Hepatocyte (in vitro differentiated cells): Measurements from ENCODE around the gene STAU1.
"Not testable (repeated sequence)": the region's sequence is repeated elsewhere in the genome, so short reads cannot be mapped to it uniquely, and the experiment has no call there.

Source experiments
- EZH2 ChIP-seq: fragments of 200-600 bp; sonication (generic); IDR thresholded peaks from 2 replicates; pipeline ENCODE4 v1.6.1; 2016; ENCODE audit warnings: antibody characterized with exemption, mild to moderate bottlenecking, borderline replicate concordance
- EZH2phosphoT487 ChIP-seq: fragments of 200-600 bp; sonication (generic); IDR thresholded peaks from one replicate; pipeline ENCODE4 v1.6.1; 2018; ENCODE audit warnings: antibody characterized with exemption, mild to moderate bottlenecking, low read depth, moderate library complexity; ENCODE audit not compliant: unreplicated experiment, severe bottlenecking
- TF ChIP-seq, protein P1 (sequence below): fragments of 200-600 bp; sonication (generic); IDR thresholded peaks from 2 replicates; pipeline ENCODE4 v1.5.1; 2016; ENCODE audit warnings: antibody characterized with exemption, mild to moderate bottlenecking; ENCODE audit not compliant: poor library complexity

DNA sequence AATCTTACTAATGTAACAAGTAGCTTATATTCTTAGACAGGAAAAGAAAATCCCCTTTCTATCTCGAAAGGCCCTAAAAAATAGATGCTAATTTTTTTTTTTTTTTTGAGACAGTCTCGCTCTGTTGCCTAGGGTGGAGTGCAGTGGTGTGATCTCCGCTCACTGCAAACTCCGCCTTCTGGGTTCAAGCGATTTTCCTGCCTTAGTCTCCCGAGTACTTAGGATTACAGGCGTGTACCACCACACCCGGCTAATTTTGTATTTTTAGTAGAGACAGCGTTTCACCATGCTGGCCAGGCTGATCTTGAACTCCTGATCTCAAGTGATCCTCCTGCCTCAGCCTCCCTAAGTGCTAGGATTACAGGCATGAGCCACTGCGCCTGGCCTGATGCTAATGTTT, 19.3 kb downstream of the STAU1 start:
- TF ChIP-seq, protein P1, sequence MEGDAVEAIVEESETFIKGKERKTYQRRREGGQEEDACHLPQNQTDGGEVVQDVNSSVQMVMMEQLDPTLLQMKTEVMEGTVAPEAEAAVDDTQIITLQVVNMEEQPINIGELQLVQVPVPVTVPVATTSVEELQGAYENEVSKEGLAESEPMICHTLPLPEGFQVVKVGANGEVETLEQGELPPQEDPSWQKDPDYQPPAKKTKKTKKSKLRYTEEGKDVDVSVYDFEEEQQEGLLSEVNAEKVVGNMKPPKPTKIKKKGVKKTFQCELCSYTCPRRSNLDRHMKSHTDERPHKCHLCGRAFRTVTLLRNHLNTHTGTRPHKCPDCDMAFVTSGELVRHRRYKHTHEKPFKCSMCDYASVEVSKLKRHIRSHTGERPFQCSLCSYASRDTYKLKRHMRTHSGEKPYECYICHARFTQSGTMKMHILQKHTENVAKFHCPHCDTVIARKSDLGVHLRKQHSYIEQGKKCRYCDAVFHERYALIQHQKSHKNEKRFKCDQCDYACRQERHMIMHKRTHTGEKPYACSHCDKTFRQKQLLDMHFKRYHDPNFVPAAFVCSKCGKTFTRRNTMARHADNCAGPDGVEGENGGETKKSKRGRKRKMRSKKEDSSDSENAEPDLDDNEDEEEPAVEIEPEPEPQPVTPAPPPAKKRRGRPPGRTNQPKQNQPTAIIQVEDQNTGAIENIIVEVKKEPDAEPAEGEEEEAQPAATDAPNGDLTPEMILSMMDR: not testable (repeated sequence)
- TF ChIP-seq EZH2, EZH2phosphoT487: not testable (repeated sequence)
